ENCODE data around the gene PJVK.
"Not testable (repeated sequence)": the region's sequence is repeated elsewhere in the genome, so short reads cannot be mapped to it uniquely, and the experiment has no call there.

Gene PJVK

DNA sequence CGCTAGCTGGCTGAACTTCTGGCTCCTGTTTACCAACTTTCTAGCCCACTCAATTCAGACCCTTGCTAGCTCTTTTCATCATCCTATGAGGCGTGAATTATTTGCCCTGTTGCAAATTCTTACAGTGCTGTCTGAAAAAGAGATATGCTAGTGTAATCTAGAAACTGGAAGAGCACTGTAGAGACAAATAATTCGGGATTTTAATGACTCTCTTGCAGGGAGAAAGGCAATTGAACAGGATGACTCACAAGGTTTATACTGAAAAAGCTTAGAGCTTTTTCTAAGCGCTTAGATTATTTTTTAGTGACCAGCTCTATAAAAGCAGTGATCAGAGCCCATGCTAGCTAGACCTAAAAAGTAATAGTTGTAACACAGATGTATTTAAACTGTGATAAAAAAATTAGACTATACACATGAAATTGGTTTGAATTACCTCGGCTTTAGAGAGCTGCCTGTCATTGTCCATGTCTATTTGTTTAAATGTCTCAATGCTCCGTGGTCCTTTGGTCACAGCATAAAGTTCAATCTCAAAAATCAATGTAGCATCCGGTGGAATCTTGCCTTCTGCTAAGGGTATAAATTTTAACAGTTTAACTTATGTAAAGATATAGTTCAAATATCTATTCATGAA is 18.2 kb downstream of the PJVK start:
- Histone ChIP-seq H3K4me2 (ENCODE audit: low read depth, low read length) (no peak overlapping the region), H3K9ac (ENCODE audit: low read length) (no peak overlapping the region), H3K36me3 (replicated peaks; ENCODE audit: insufficient read depth, low read length) (no peaks in the 10 kb centered on the region), H3K27me3 (replicated peaks; ENCODE audit: insufficient read depth, low read length) (no peaks in the 10 kb centered on the region), H3F3A (ENCODE audit: insufficient read depth, low read length) (no peaks in the 10 kb centered on the region), H3K4me1 (ENCODE audit: low read length) (no peaks in the 10 kb centered on the region), H3K79me2 (ENCODE audit: low read length) (no peaks in the 10 kb centered on the region), H3K4me3 (ENCODE audit: low read length) (no peak overlapping the region), H3K9me3 (replicated peaks; ENCODE audit: insufficient read depth, low read length) (no peaks in the 10 kb centered on the region), H2AFZ (ENCODE audit: low read length) (no peak overlapping the region), H3K9me2 (replicated peaks; ENCODE audit: insufficient read depth, low read length) (no peaks in the 10 kb centered on the region), H3K27ac (ENCODE audit: low read length) (no peak overlapping the region), H4K20me1 (ENCODE audit: insufficient read depth, low read length) (no peaks in the 10 kb centered on the region)
- DNase-seq, result no peak
- TF ChIP-seq EZH2phosphoT487 (IDR thresholded peaks at IDR 0.05; ENCODE audit: low read length) (no peak), EZH2 (optimal IDR thresholded peaks at IDR 0.05; ENCODE audit: low read depth, low read length) (no peak)
- TF ChIP-seq, protein P1, sequence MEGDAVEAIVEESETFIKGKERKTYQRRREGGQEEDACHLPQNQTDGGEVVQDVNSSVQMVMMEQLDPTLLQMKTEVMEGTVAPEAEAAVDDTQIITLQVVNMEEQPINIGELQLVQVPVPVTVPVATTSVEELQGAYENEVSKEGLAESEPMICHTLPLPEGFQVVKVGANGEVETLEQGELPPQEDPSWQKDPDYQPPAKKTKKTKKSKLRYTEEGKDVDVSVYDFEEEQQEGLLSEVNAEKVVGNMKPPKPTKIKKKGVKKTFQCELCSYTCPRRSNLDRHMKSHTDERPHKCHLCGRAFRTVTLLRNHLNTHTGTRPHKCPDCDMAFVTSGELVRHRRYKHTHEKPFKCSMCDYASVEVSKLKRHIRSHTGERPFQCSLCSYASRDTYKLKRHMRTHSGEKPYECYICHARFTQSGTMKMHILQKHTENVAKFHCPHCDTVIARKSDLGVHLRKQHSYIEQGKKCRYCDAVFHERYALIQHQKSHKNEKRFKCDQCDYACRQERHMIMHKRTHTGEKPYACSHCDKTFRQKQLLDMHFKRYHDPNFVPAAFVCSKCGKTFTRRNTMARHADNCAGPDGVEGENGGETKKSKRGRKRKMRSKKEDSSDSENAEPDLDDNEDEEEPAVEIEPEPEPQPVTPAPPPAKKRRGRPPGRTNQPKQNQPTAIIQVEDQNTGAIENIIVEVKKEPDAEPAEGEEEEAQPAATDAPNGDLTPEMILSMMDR (IDR thresholded peaks at IDR 0.05; ENCODE audit: low read length), result no peak

DNA sequence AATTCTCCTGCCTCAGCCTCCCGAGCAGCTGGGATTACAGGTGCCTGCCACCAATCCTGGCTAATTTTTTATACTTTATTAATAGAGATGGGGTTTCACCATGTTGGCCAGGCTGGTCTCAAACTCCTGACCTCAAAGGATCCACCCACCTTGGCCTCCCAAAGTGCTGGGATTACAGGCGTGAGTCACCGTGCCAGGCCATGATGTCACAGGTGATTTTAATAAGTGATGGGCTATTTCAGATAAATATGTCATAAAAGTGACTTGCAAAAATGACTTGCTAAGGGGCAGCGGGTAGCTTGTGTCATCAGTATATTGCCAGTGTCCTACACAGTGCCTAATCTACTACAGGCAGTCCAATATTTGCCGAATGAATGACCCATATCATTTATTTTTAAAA is 20.1 kb downstream of the PJVK start:
- H3K9me3 ChIP-seq (replicated peaks; ENCODE audit: insufficient read depth, low read length); H3K27ac ChIP-seq (ENCODE audit: low read length); H3K9me2 ChIP-seq (replicated peaks; ENCODE audit: insufficient read depth, low read length): not testable (repeated sequence)

DNA sequence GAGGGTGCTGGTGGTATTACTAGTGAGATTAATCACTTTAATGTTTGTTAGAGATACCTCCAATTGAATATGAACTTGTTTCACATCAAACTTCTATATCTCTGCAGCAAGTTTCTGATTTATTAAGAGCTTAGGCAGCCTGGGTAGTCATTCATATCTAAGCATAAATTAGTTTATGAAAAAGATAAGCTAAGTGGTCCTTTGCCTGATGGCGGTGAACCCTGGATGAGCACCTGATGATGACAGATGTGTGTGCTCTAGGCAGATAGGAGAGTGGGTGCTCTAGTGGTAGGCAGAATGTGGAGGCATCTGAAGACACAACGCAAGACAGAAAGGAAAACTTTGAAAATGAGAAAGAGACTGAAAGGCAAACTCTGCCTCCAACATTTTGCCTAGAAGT is 22.2 kb downstream of the PJVK start:
- Histone ChIP-seq H3K36me3 (replicated peaks; ENCODE audit: insufficient read depth, low read length) (no peaks in the 10 kb centered on the region), H3K9me3 (replicated peaks; ENCODE audit: insufficient read depth, low read length) (no peaks in the 10 kb centered on the region)

More for the DNA sequence above, 20.1 kb downstream of the PJVK start:
- not testable (repeated sequence) for H2AFZ ChIP-seq (ENCODE audit: low read length); H3F3A ChIP-seq (ENCODE audit: insufficient read depth, low read length); DNase-seq; H3K4me1 ChIP-seq (ENCODE audit: low read length); H3K27me3 ChIP-seq (replicated peaks; ENCODE audit: insufficient read depth, low read length); H3K9ac ChIP-seq (ENCODE audit: low read length); H4K20me1 ChIP-seq (ENCODE audit: insufficient read depth, low read length); H3K79me2 ChIP-seq (ENCODE audit: low read length); H3K36me3 ChIP-seq (replicated peaks; ENCODE audit: insufficient read depth, low read length); H3K4me3 ChIP-seq (ENCODE audit: low read length); H3K4me2 ChIP-seq (ENCODE audit: low read depth, low read length)

DNA sequence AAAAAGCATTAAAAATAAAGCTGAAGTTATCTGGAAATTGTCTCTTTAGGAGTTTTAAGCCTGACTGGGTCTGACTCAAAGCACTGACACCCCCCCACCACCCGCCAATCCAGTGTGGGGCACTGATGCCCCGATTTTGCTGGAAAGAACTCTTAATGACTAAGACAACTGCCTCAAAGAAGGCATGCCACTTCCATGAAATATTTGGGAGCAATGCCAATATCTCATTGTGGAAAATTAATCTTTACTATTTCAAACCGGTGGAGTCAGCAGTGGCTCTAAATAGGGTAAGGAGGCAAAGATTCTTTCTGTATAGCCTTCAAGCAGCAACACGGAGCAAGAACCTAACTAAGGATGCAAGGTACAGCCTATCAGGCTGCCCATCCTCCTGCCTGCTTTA is 22.8 kb downstream of the PJVK start:
- H3K27ac ChIP-seq (ENCODE audit: low read length), result no peak overlapping the region
- no peaks in the 10 kb centered on the region for H3K9me3 ChIP-seq (replicated peaks; ENCODE audit: insufficient read depth, low read length)
- no peak overlapping the region for H3K4me3 ChIP-seq (ENCODE audit: low read length)
- H3K79me2 ChIP-seq (ENCODE audit: low read length), result no peaks in the 10 kb centered on the region
- H3K27me3 ChIP-seq (replicated peaks; ENCODE audit: insufficient read depth, low read length), result no peaks in the 10 kb centered on the region
- H3K9ac ChIP-seq (ENCODE audit: low read length), result no peak overlapping the region
- H3F3A ChIP-seq (ENCODE audit: insufficient read depth, low read length), result peaks cover 13% of the 10 kb centered on the region
- no peak for DNase-seq
- H3K4me2 ChIP-seq (ENCODE audit: low read depth, low read length), result no peak overlapping the region
- H3K36me3 ChIP-seq (replicated peaks; ENCODE audit: insufficient read depth, low read length), result no peaks in the 10 kb centered on the region
- no peaks in the 10 kb centered on the region for H3K9me2 ChIP-seq (replicated peaks; ENCODE audit: insufficient read depth, low read length)
- H4K20me1 ChIP-seq (ENCODE audit: insufficient read depth, low read length), result no peaks in the 10 kb centered on the region
- peaks cover 4% of the 10 kb centered on the region; the same call in 1 of the 2 replicates for H3K4me1 ChIP-seq (ENCODE audit: low read length)
- no peak for TF ChIP-seq EZH2 (optimal IDR thresholded peaks at IDR 0.05; ENCODE audit: low read depth, low read length)
- H2AFZ ChIP-seq (ENCODE audit: low read length), result no peak overlapping the region

More for the DNA sequence above, 22.2 kb downstream of the PJVK start:
- Histone ChIP-seq H3K4me3 (ENCODE audit: low read length) (no peak overlapping the region), H3K27me3 (replicated peaks; ENCODE audit: insufficient read depth, low read length) (no peaks in the 10 kb centered on the region), H3K27ac (ENCODE audit: low read length) (no peak overlapping the region), H4K20me1 (ENCODE audit: insufficient read depth, low read length) (no peaks in the 10 kb centered on the region), H3K9me2 (replicated peaks; ENCODE audit: insufficient read depth, low read length) (no peaks in the 10 kb centered on the region), H3K79me2 (ENCODE audit: low read length) (no peaks in the 10 kb centered on the region), H2AFZ (ENCODE audit: low read length) (no peak overlapping the region), H3K4me1 (ENCODE audit: low read length) (peaks cover 4% of the 10 kb centered on the region; the same call in 1 of the 2 replicates), H3K9ac (ENCODE audit: low read length) (no peak overlapping the region), H3K4me2 (ENCODE audit: low read depth, low read length) (no peak overlapping the region), H3F3A (ENCODE audit: insufficient read depth, low read length) (peaks cover 7% of the 10 kb centered on the region; the same call in 1 of the 2 replicates)
- TF ChIP-seq, protein P1 (IDR thresholded peaks at IDR 0.05; ENCODE audit: low read length), result no peak
- TF ChIP-seq EZH2phosphoT487 (IDR thresholded peaks at IDR 0.05; ENCODE audit: low read length), result no peak
- no peak for TF ChIP-seq EZH2 (optimal IDR thresholded peaks at IDR 0.05; ENCODE audit: low read depth, low read length)
- DNase-seq, result no peak
